HG02571 (cell line): ENCODE data around the gene CEPT1.
A peak's percentile ranks its signal among the peaks of the same experiment; 100 is the strongest.

Source experiments
- ATAC-seq: cut with Tn5 transposase; IDR thresholded peaks from one replicate; pipeline ENCODE4 v1.9.1; 2021; ENCODE audit warnings: mild to moderate bottlenecking, moderate library complexity; ENCODE audit not compliant: unreplicated experiment

CEPT1 gene

GRCh38 chr1:111192074-111192473 lies 52.1 kb downstream of the CEPT1 start:
- ATAC-seq = no peak

- no peak for ATAC-seq
These were observed 52.9 kb downstream of the CEPT1 start for GRCh38 chr1:111192658-111193519.

GRCh38 chr1:111193712-111194480 lies 53.9 kb downstream of the CEPT1 start:
- ATAC-seq = no peak

- no peak for ATAC-seq
These were observed 55.1 kb downstream of the CEPT1 start for GRCh38 chr1:111195002-111195684.

DNA sequence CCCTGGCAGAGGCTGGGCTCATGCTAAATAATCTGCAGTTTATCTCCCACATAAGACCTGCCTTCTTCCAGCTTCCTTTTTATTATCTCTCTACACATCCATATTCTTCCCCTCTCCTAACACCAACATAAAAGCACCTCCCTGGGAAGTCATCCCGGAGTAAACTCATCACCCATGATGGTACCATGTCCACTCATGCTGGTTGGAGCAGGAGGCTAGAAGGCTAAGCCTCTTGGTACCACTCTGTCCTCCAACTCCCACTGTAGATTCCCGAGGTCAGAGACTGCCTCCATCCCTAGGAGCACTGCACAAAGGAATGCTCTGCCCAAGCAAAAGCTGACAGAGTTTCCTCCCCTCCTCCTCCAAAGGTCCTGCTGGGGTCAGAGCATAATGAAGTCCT lies 56.2 kb downstream of the CEPT1 start:
- no peak for ATAC-seq

DNA sequence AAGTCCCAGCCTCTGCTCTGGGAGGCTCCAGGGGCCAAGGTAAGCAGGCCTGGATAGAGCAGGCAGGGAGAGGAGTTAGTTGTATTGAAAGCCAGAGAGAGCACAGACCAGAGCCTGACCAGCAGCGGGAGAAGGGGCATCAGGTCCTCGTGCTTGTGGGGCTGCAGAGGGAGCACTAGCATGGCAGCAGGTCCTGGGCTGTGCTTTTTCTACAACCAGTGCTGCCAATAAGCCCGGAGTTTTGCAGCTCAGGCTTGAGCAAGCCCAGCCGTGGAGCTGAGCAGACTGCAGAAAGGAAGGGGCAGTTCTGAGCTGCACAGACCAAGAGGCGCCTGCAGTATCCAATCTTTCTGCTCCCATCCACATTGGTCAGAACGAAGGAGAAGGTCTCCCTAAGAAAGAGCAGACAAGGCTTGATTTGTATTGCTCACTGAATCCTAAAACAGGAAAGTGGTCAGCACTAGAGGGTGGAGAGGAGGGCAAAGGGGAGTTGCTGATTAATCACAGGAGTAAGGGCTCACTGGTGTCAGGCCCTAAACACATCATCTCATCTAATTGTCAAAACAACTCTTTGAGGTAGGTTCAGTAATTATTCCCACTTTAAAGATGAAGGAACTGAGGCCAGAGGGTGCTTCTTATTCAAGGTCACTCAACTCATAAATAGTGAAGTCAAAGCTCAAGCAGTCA lies 57.7 kb downstream of the CEPT1 start:
- no peak for ATAC-seq

GRCh38 chr1:111198836-111199235 lies 58.8 kb downstream of the CEPT1 start:
- ATAC-seq = no peak

DNA sequence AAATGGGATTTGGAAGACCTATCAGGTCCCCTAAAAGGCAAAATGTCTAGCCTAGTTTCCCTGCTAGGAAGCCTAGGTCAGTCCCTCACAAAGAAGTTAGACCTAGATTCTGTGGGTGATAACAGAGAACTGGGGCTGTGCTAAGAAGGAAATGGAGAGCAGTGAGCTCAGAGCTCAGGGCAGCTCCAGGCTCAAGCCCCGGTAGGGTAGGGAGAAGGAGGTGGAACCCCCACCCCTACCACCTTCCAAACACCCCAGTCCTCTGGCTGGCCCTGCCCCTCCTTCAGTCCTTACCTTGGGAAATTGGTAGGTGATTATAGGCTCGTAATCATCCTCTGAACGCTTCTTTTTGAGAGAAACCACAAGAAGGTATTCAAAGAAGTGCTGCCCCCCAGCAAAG lies 59.3 kb downstream of the CEPT1 start:
- no peak for ATAC-seq

- ATAC-seq = no peak
These were observed 60.1 kb downstream of the CEPT1 start, which contains the start of gene DENND2D for GRCh38 chr1:111199881-111200801. Gene DENND2D, minus strand, starts transcription at chr1:111200646. Its CDS starts 187 bp downstream, at chr1:111200459.

GRCh38 chr1:111200802-111201161 lies 60.8 kb downstream of the CEPT1 start:
- no peak for ATAC-seq

DNA sequence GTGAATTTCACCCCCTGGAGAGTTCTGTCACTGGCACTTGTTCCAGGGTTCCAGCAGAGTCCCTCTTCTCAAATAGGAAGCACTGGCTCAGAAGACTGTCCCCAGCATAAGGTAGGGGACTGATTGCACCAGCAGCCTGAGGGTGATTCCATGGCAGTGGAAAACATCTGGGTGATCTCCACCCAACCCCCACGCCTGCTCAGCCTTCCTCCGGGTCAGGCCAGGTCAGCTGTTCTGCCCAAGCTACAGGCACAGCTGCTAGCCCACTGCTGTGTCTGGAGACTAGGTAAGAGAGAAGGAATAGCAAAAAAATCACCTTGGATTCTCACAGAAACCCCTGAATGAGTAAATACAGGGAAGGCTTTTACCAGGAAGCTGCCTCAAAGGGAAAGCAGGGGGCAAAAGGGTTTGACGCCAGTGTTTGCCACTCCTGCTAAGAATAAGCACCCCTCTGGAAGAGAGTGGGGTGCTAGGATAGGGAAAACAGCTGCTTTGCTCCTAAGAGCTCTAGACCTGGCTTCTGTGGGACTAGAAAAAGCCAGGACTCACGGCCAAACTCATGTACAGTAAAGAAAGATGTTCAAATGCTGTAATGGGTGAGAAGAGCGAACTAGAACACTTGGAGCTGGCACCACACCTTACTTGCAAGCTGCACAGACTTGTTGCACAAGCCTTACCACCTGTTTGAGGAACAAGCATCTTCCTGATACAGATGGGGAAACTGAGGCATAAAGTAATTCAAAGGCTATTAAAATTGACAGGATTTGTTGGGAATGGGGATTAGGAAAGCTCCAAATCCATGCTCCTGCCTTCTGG lies 61.5 kb downstream of the CEPT1 start:
- ATAC-seq = no peak

DNA sequence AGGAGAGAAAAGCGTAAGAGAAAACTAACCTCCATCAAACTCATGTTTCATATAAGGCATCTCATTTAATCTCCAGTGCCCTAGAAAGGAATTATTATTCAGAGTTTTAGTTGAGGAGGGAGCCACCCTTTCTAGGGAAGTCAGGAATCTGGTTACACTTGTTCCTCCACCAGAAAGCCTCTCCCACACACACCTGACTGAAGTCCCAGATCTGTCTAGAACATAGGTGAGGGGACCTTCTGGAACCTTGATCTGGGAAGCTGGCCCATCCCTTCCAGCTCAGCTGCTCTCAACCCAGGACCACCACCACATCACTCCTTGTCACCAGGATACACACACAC lies 62.3 kb downstream of the CEPT1 start:
- ATAC-seq = no peak

GRCh38 chr1:111202707-111203623 lies 62.9 kb downstream of the CEPT1 start:
- ATAC-seq = no peak

GRCh38 chr1:111203681-111204200 lies 63.7 kb downstream of the CEPT1 start:
- peak; percentile 68 for ATAC-seq

DNA sequence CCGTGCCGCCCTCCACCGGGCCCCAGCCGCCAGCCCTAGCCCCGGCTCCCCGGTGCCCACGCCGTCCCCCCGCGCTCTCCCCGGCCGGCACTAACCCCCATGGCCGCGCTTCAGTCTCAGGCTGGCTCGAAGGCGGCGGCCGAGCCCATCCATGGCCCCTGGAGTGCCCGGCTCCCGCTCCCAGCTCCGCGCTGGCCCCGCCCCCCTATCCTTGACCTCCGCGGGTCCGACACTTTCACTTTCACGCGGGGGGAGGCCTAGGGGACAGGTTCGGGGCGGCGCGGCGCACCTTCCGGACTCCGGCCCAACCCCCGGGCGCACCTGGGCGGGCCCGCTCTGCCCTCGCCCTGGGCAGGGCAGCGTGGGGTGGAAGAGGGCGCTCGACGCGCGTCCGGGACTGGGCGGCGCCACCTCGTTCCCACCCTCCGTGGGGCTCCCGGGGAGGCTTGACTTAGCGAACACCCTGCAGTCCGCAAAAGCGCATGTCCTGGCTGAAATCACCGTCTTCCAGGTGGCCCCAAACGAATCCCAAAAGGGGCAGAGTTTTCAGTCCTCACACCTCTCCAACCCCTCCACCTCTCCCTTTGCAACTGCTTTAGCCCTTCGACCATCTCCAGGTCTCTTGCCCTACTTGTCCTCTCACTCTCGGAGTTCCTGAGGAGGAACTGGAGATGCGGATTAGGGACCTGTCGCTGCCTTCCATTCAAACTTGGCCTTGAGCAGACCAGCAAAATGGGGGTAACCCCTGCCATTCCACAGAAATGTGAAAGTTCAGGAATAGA lies 64.4 kb downstream of the CEPT1 start:
- peak; percentile 72 for ATAC-seq

- no peak for ATAC-seq
These were observed 65.1 kb downstream of the CEPT1 start for GRCh38 chr1:111204983-111205713.

- ATAC-seq = no peak
These were observed 65.7 kb downstream of the CEPT1 start for GRCh38 chr1:111205714-111206050.
